IPS-15b (cell line): ENCODE results near the gene FBXO27.
"Not testable (repeated sequence)": the region's sequence is repeated elsewhere in the genome, so short reads cannot be mapped to it uniquely, and the experiment has no call there.

Experiments
- H3K27me3 ChIP-seq: one replicate; pipeline ENCODE4 v1.6.1; 2013; ENCODE audit warnings: low read length; ENCODE audit not compliant: control insufficient read depth, insufficient read depth
- H3K36me3 ChIP-seq: one replicate; pipeline ENCODE4 v1.6.1; 2013; ENCODE audit warnings: low read length; ENCODE audit not compliant: control insufficient read depth, insufficient read depth
- H3K4me1 ChIP-seq: one replicate; pipeline ENCODE4 v1.6.1; 2013; ENCODE audit warnings: mild to moderate bottlenecking, low read length; ENCODE audit not compliant: control insufficient read depth, insufficient read depth
- H3K4me3 ChIP-seq: one replicate; pipeline ENCODE4 v1.5.1; 2013; ENCODE audit warnings: low read depth, low read length
- H3K9ac ChIP-seq: one replicate; pipeline ENCODE4 v1.6.1; 2013; ENCODE audit warnings: low read depth, mild to moderate bottlenecking, low read length
- H3K9me3 ChIP-seq: one replicate; pipeline ENCODE4 v1.6.1; 2013; ENCODE audit warnings: mild to moderate bottlenecking, low read length; ENCODE audit not compliant: control insufficient read depth, insufficient read depth

Gene FBXO27, protein sequence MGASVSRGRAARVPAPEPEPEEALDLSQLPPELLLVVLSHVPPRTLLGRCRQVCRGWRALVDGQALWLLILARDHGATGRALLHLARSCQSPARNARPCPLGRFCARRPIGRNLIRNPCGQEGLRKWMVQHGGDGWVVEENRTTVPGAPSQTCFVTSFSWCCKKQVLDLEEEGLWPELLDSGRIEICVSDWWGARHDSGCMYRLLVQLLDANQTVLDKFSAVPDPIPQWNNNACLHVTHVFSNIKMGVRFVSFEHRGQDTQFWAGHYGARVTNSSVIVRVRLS

DNA sequence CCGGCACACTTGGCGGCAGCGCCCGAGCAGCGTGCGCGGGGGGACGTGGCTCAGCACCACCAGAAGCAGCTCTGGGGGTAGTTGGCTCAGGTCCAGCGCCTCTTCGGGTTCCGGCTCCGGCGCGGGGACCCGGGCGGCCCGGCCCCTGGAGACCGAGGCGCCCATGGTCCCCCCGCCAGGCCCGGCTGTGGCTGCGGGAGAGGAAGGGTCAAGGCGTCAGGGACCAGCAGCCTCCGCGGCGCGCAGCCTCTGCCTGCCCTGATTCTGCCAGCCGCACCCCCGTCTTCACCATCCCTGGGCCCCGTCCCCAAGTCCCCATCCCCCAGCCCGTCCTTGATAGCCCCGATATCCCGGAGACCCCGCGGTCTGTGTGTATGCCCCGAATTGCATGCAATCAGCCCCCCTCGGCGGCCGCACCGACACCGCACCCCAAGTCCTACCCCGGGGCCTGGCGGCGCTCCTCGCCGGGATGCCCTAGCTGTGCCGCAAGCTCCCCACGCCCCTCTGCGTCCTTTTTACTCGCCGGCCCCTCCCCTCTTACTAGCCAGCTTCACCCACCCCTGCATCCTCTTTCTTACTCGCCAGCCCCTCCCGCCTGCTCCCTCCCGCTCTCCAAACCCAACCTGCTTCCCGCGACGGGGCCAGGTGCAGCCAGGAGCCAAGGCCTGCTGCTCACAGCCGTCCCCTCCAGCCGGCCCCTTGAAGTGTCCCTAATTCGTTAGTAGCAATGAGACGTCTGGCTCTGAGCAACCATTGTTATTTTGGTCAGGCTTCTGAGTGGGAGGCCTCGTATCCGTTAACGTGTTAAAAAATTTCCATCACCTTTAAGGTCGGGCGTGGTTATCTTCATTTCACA is at the start of gene FBXO27:
TSS of gene FBXO27 (minus strand) at position 487 of the 856 bp plus-strand sequence. CDS start at position 165, 322 bp downstream.
- Histone ChIP-seq H3K4me3 (peak within 1 kb of the TSS; percentile 70), H3K9me3 (no peaks in the 10 kb centered on the region), H3K4me1 (peaks cover 3% of the 10 kb centered on the region), H3K36me3 (peaks cover 4% of the 10 kb centered on the region), H3K27me3 (no peaks in the 10 kb centered on the region), H3K9ac (no peak within 1 kb of the TSS)

- Histone ChIP-seq H3K27me3 (peaks cover 29% of the 10 kb centered on the region), H3K4me3 (no peak overlapping the region), H3K36me3 (no peaks in the 10 kb centered on the region), H3K9me3 (no peaks in the 10 kb centered on the region), H3K4me1 (no peaks in the 10 kb centered on the region), H3K9ac (no peak overlapping the region)
These were observed 48.1 kb upstream of the FBXO27 start for GRCh38 chr19:39080431-39080830.

GRCh38 chr19:39078436-39079200 is 46.3 kb upstream of the FBXO27 start:
- no peaks in the 10 kb centered on the region for H3K4me1 ChIP-seq
- no peaks in the 10 kb centered on the region for H3K36me3 ChIP-seq
- peaks cover 16% of the 10 kb centered on the region for H3K27me3 ChIP-seq
- no peak overlapping the region for H3K9ac ChIP-seq
- H3K9me3 ChIP-seq, result no peaks in the 10 kb centered on the region
- H3K4me3 ChIP-seq, result no peak overlapping the region

- Histone ChIP-seq H3K36me3 (no peaks in the 10 kb centered on the region), H3K27me3 (peaks cover 3% of the 10 kb centered on the region), H3K4me3 (no peak overlapping the region), H3K4me1 (no peaks in the 10 kb centered on the region), H3K9me3 (no peaks in the 10 kb centered on the region), H3K9ac (no peak overlapping the region)
These were observed 45.0 kb upstream of the FBXO27 start for GRCh38 chr19:39077323-39077722.

DNA sequence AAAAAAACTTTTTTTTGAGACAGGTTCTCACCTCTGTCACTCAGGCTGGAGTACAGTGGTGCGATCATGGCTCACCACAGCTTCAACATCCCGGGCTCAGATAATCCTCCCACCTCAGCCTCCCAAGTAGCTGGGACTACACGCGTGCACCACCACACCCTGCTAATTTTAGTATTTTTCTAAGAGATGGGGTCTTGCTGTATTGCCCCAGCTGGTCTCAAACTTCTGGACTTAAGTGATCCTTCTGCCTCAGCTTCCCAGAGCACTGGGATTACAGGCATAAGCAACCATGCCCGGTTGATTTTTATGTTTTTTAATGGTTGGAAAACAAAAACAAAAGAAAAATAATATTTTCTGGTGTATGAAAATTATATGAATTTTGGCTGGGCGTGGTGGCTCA is 42.6 kb upstream of the FBXO27 start:
- Histone ChIP-seq H3K4me3 (no peak overlapping the region), H3K9me3 (no peaks in the 10 kb centered on the region), H3K9ac (no peak overlapping the region), H3K27me3 (no peaks in the 10 kb centered on the region), H3K4me1 (no peaks in the 10 kb centered on the region), H3K36me3 (no peaks in the 10 kb centered on the region)

DNA sequence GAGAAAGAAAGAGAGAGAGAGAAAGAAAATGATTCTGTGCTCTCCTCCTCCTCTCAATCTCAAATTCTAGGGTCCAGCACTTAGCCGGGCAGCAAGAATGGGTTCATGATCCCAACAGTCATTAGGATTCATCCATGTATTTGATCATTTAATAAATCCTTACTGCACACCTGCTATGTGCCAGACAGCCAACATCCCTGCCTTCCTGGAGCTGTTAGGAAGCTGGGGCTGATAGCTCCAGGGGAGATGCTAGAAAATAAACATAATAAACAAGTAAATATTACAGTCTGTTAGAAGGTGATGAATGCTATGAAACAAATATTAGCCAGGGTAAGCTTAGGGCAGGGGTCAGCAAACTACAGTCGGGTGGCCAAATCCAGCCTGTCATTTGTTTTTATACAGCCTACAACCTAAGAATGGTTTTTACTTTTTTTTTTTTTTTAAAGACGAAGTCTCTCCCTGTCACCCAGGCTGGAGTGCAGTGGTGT is 41.9 kb upstream of the FBXO27 start:
- Histone ChIP-seq H3K9me3 (no peaks in the 10 kb centered on the region), H3K4me3 (no peak overlapping the region), H3K36me3 (no peaks in the 10 kb centered on the region), H3K27me3 (no peaks in the 10 kb centered on the region), H3K4me1 (no peaks in the 10 kb centered on the region), H3K9ac (no peak overlapping the region)

GRCh38 chr19:39070888-39071287 is 38.5 kb upstream of the FBXO27 start:
- Histone ChIP-seq H3K9me3 (no peaks in the 10 kb centered on the region), H3K27me3 (no peaks in the 10 kb centered on the region), H3K9ac (no peak overlapping the region), H3K4me1 (no peaks in the 10 kb centered on the region), H3K4me3 (no peak overlapping the region), H3K36me3 (no peaks in the 10 kb centered on the region)

DNA sequence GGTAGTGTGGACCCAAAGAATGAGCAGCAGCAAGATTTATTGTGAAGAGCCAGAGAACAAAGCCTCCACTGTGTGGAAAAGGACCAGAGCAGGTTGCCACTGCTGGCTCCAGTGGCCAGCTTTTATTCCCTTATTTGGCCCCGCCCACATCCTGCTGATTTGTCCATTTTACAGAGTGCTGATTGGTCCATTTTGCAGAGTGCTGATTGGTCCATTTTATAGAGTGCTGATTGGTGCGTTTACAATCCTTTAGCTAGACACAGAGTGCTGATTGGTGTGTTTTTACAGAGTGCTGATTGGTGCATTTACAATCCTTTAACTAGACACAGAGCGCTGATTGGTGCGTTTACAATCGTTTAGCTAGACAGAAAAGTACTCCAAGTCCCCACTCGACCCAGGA is 35.9 kb upstream of the FBXO27 start:
- not testable (repeated sequence) for H3K4me1 ChIP-seq, H3K9ac ChIP-seq, H3K27me3 ChIP-seq, H3K9me3 ChIP-seq, H3K4me3 ChIP-seq, H3K36me3 ChIP-seq

GRCh38 chr19:39067104-39067503 is 34.8 kb upstream of the FBXO27 start:
- H3K27me3 ChIP-seq, result no peaks in the 10 kb centered on the region
- H3K9ac ChIP-seq, result no peak overlapping the region
- H3K36me3 ChIP-seq, result no peaks in the 10 kb centered on the region
- no peaks in the 10 kb centered on the region for H3K4me1 ChIP-seq
- H3K4me3 ChIP-seq, result no peak overlapping the region
- no peaks in the 10 kb centered on the region for H3K9me3 ChIP-seq

DNA sequence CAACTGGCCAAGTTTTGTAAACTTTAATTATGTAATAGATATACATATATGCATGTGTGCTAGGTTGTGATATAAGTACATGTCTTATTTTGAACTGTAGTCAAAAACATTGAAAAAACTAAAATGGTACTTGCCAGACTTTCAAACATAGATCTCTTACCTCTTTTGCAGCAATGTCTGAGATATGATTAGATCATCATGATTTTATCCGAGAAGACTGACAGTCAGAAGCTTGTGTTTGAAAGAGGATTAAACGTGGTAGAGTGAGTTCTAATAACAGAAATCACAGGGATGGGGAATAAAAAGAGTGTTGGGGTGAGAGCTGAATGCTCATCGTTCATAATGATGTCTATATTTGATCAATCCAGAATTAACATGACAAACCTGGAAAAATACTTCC is 33.6 kb upstream of the FBXO27 start:
- Histone ChIP-seq H3K4me3 (no peak overlapping the region), H3K9me3 (no peaks in the 10 kb centered on the region), H3K36me3 (no peaks in the 10 kb centered on the region), H3K4me1 (no peaks in the 10 kb centered on the region), H3K9ac (no peak overlapping the region), H3K27me3 (no peaks in the 10 kb centered on the region)

GRCh38 chr19:39064405-39064804 is 32.1 kb upstream of the FBXO27 start:
- no peak overlapping the region for H3K9ac ChIP-seq
- H3K4me3 ChIP-seq, result no peak overlapping the region
- H3K27me3 ChIP-seq, result no peaks in the 10 kb centered on the region
- no peaks in the 10 kb centered on the region for H3K36me3 ChIP-seq
- H3K4me1 ChIP-seq, result no peaks in the 10 kb centered on the region
- no peaks in the 10 kb centered on the region for H3K9me3 ChIP-seq
